H1 (cell line): ENCODE results near the gene CCDC178. TPM values are rescaled to one million over a fixed set of nuclear protein-coding genes. Genes with fewer than 3 reads are reported as not detected.

Experiments used
- CTCF ChIA-PET: fragments of 300-600 bp; sonication (Branson Sonifier 250); formaldehyde crosslinking; loops from one replicate; lab custom pipeline; 2021; ENCODE audit not compliant: partially characterized antibody; lab: Charles Lee
- POLR2A ChIA-PET: fragments of 300-600 bp; sonication (Branson Sonifier 250); formaldehyde crosslinking; loops from one replicate; lab custom pipeline; 2021; ENCODE audit warnings: inconsistent platforms; ENCODE audit not compliant: partially characterized antibody; lab: Charles Lee
- DNase-seq, 2 experiments: peaks; one replicate each; pipeline versions ENCODE4 v3.0.0 to v3.0.0-alpha.2; 2010 to 2022; ENCODE audit warnings: low spot score in 2 of 2, low read depth in 1 of 2, mixed read lengths in 1 of 2
- FAIRE-seq: peaks from 2 replicates; lab custom pipeline; 2011; peaks lifted over from hg19 to GRCh38; lab: Jason Lieb, UNC
- H2AFZ ChIP-seq: 2 replicates; pipeline ENCODE4 v1.8.1; 2012; ENCODE audit warnings: low read length, inconsistent platforms
- H2AK5ac ChIP-seq: 2 replicates; pipeline ENCODE4 v1.6.1; 2013; ENCODE audit warnings: low read depth, low read length
- H2BK120ac ChIP-seq: replicated peaks from 2 replicates; pipeline ENCODE3; 2013; ENCODE audit warnings: low read depth, low read length, inconsistent platforms
- H2BK12ac ChIP-seq: 2 replicates; pipeline ENCODE4 v1.6.1; 2013; ENCODE audit warnings: low read depth, low read length
- H2BK15ac ChIP-seq: 2 replicates; pipeline ENCODE4 v1.6.1; 2013; ENCODE audit warnings: low read length
- H2BK20ac ChIP-seq: 2 replicates; pipeline ENCODE4 v1.6.1; 2013; ENCODE audit warnings: low read length
- H2BK5ac ChIP-seq: 2 replicates; pipeline ENCODE4 v1.6.1; 2013; ENCODE audit warnings: low read depth, low read length
- H3K14ac ChIP-seq: 2 replicates; pipeline ENCODE4 v1.6.1; 2013; ENCODE audit warnings: inconsistent platforms; ENCODE audit not compliant: insufficient read length
- H3K18ac ChIP-seq: 2 replicates; pipeline ENCODE4 v1.6.1; 2013; ENCODE audit warnings: low read length; ENCODE audit errors: extremely low read depth
- H3K23ac ChIP-seq: 2 replicates; pipeline ENCODE4 v1.6.1; 2013; ENCODE audit warnings: inconsistent platforms; ENCODE audit not compliant: insufficient read length
- H3K23me2 ChIP-seq: 2 replicates; pipeline ENCODE4 v1.6.1; 2013; ENCODE audit warnings: low read depth, low read length
- H3K27ac ChIP-seq: 2 replicates; pipeline ENCODE4 v1.6.1; 2011; ENCODE audit warnings: low read depth, low read length, inconsistent platforms
- H3K27me3 ChIP-seq, 4 experiments: replicated peaks in 1 of 4; 1 replicate in 1 of 4; 2 replicates in 3 of 4; pipeline versions ENCODE4 v1.6.1 to v1.8.1; 2011 to 2013; ENCODE audit warnings: low read length in 3 of 4, mild to moderate bottlenecking in 3 of 4, inconsistent platforms in 2 of 4, mixed read lengths in 2 of 4, moderate library complexity in 1 of 4; ENCODE audit not compliant: control insufficient read depth in 3 of 4, insufficient read depth in 3 of 4; ENCODE audit errors: extremely low read depth in 1 of 4
- H3K36me3 ChIP-seq, 4 experiments: 2 replicates each; pipeline versions ENCODE4 v1.6.1 to v1.8.1; 2011 to 2013; ENCODE audit warnings: mild to moderate bottlenecking in 4 of 4, low read length in 3 of 4, moderate library complexity in 2 of 4, control low read depth in 1 of 4, inconsistent platforms in 1 of 4; ENCODE audit not compliant: insufficient read depth in 4 of 4, control insufficient read depth in 2 of 4
- H3K4ac ChIP-seq: replicated peaks from 2 replicates; pipeline ENCODE3; 2013; ENCODE audit warnings: low read length, low read depth, mixed read lengths, inconsistent platforms; ENCODE audit not compliant: insufficient read length
- H3K4me1 ChIP-seq, 4 experiments: replicated peaks in 1 of 4; 1 replicate in 1 of 4; 2 replicates in 3 of 4; pipeline versions ENCODE4 v1.6.1 to v1.8.1; 2011 to 2013; ENCODE audit warnings: low read length in 3 of 4, inconsistent platforms in 2 of 4, mixed read lengths in 1 of 4; ENCODE audit not compliant: insufficient read depth in 4 of 4, control insufficient read depth in 3 of 4
- H3K4me2 ChIP-seq, 2 experiments: 2 replicates each; pipeline versions ENCODE4 v1.6.1 to v1.8.1; 2011 to 2013; ENCODE audit warnings: low read depth in 2 of 2, low read length in 2 of 2, control low read depth in 1 of 2, inconsistent platforms in 1 of 2, mild to moderate bottlenecking in 1 of 2; ENCODE audit not compliant: insufficient read depth in 1 of 2
- H3K4me3 ChIP-seq, 4 experiments: fragments of 200-600, 300-600 bp in 1 of 4; sonication (generic), shearing (Covaris generic), sonication (Bioruptor Twin) in 1 of 4; 2 replicates each; pipeline versions ENCODE4 v1.5.1 to v1.8.1; 2011 to 2016; ENCODE audit warnings: low read length in 4 of 4, low read depth in 3 of 4, control low read depth in 2 of 4, inconsistent platforms in 2 of 4, mild to moderate bottlenecking in 2 of 4, mixed read lengths in 1 of 4, moderate library complexity in 1 of 4; ENCODE audit not compliant: insufficient read depth in 2 of 4; ENCODE audit errors: extremely low read depth in 1 of 4
- H3K56ac ChIP-seq: replicated peaks from 2 replicates; pipeline ENCODE3; 2013; ENCODE audit warnings: low read depth, mild to moderate bottlenecking, mixed read lengths, low read length, inconsistent platforms; ENCODE audit not compliant: insufficient read length
- H3K79me1 ChIP-seq: 2 replicates; pipeline ENCODE4 v1.6.1; 2013; ENCODE audit warnings: low read depth, low read length, control low read depth
- H3K79me2 ChIP-seq, 2 experiments: 2 replicates each; pipeline versions ENCODE4 v1.6.1 to v1.8.1; 2012 to 2013; ENCODE audit warnings: low read length in 2 of 2, mild to moderate bottlenecking in 2 of 2, inconsistent platforms in 1 of 2; ENCODE audit not compliant: insufficient read depth in 2 of 2, control insufficient read depth in 1 of 2
- H3K9ac ChIP-seq, 4 experiments: replicated peaks in 1 of 4; 1 replicate in 1 of 4; 2 replicates in 3 of 4; pipeline versions ENCODE4 v1.6.1 to v1.8.1; 2011 to 2013; ENCODE audit warnings: low read depth in 3 of 4, low read length in 3 of 4, control low read depth in 2 of 4, mild to moderate bottlenecking in 2 of 4, moderate library complexity in 2 of 4, inconsistent platforms in 1 of 4; ENCODE audit errors: extremely low read depth in 1 of 4
- H3K9me3 ChIP-seq, 2 experiments: 2 replicates each; pipeline versions ENCODE4 v1.6.1 to v1.8.1; 2012 to 2013; ENCODE audit warnings: mild to moderate bottlenecking in 2 of 2, moderate library complexity in 2 of 2, control low read depth in 1 of 2, inconsistent platforms in 1 of 2, low read depth in 1 of 2, low read length in 1 of 2, mixed read lengths in 1 of 2; ENCODE audit not compliant: insufficient read depth in 2 of 2
- H4K20me1 ChIP-seq, 2 experiments: replicated peaks in 1 of 2; 2 replicates each; pipeline versions ENCODE3 to v1.8.1; 2011 to 2013; ENCODE audit warnings: inconsistent platforms in 2 of 2, low read length in 2 of 2, mild to moderate bottlenecking in 1 of 2; ENCODE audit not compliant: insufficient read depth in 2 of 2, control insufficient read depth in 1 of 2
- H4K5ac ChIP-seq: 2 replicates; pipeline ENCODE4 v1.6.1; 2013; ENCODE audit warnings: low read length, low read depth, mixed read lengths, inconsistent platforms; ENCODE audit not compliant: insufficient read length
- H4K8ac ChIP-seq: 2 replicates; pipeline ENCODE4 v1.8.0; 2013; ENCODE audit warnings: mild to moderate bottlenecking, moderate library complexity, low read length, inconsistent platforms; ENCODE audit not compliant: insufficient read depth; ENCODE audit errors: extremely low read depth
- H4K91ac ChIP-seq: replicated peaks from 2 replicates; pipeline ENCODE3; 2013; ENCODE audit warnings: low read length, mixed read lengths, inconsistent platforms; ENCODE audit not compliant: insufficient read length
- CTCF ChIP-seq, 3 experiments: IDR thresholded peaks; 1 replicate in 2 of 3; 2 replicates in 1 of 3; pipeline versions ENCODE4 v1.5.1 to v1.6.1; 2011; ENCODE audit warnings: low read length in 3 of 3, mild to moderate bottlenecking in 3 of 3, inconsistent platforms in 2 of 3, low read depth in 1 of 3, moderate library complexity in 1 of 3; ENCODE audit not compliant: insufficient read depth in 1 of 3; ENCODE audit errors: control extremely low read depth in 1 of 3
- POU5F1 ChIP-seq: IDR thresholded peaks from 2 replicates; pipeline ENCODE4 v1.6.1; 2011; ENCODE audit warnings: low read depth, mild to moderate bottlenecking, low read length, moderate library complexity
- polyA plus RNA-seq, 7 experiments: library from polyadenylated mRNA; depleted of rRNA in 3 of 7; stranded (reverse) in 5 of 7; unstranded in 2 of 7; fragments of >200 nt in 5 of 7; fragments of 200-250 nt in 2 of 7; gene quantifications; 1 replicate in 5 of 7; 2 replicates in 1 of 7; 4 replicates in 1 of 7; pipeline versions ENCODE4 v1.2.1 to v1.2.3, GENCODE V29; 2011 to 2013; ENCODE audit warnings: missing spikeins in 2 of 7, mixed read lengths in 2 of 7
- total RNA-seq: library from RNA; stranded (reverse); fragmentation: NEBNext Ultra II Directional; extraction: Animal tissue kit (Norgen Biotek cat#: 25700); gene quantifications from 2 replicates; pipeline ENCODE4 v1.2.1, GENCODE V29; 2021

The CCDC178 gene
- total and polyA plus RNA-seq, 2 of the 8 experiments (the other 6 are each of a cell fraction or from before 2014, with no cell fraction given), result not detected

GRCh38 chr18:33404244-33404873 is 36.2 kb downstream of the CCDC178 start:
- no peak for FAIRE-seq
- no peak overlapping the region for H4K5ac ChIP-seq
- H3K36me3 ChIP-seq, result no peaks in the 10 kb centered on the region
- no peak overlapping the region for H4K8ac ChIP-seq
- no peak overlapping the region for H3K4me2 ChIP-seq
- no peak overlapping the region for H3K23ac ChIP-seq
- H4K20me1 ChIP-seq, result no peaks in the 10 kb centered on the region
- no peak overlapping the region for H3K27ac ChIP-seq
- no peak overlapping the region for H3K9ac ChIP-seq
- H3K4me3 ChIP-seq, result no peak overlapping the region
- no peak overlapping the region for H2AK5ac ChIP-seq
- no peak overlapping the region for H2BK5ac ChIP-seq
- H3K4me1 ChIP-seq, result no peaks in the 10 kb centered on the region
- H3K56ac ChIP-seq, result no peak overlapping the region
- no peak overlapping the region for H2BK120ac ChIP-seq
- H3K27me3 ChIP-seq, result no peaks in the 10 kb centered on the region
- CTCF ChIA-PET, result interaction anchor here (0.8 to 1.7 kb wide), 4 partner anchors 11 to 172 kb away, joined by 3 to 8 read pairs (median 3); no protein-coding TSS in a partner anchor
- no peak for DNase-seq
- no peaks in the 10 kb centered on the region for H3K79me1 ChIP-seq
- H3K79me2 ChIP-seq, result no peaks in the 10 kb centered on the region
- H2BK12ac ChIP-seq, result no peak overlapping the region
- H4K91ac ChIP-seq, result no peak overlapping the region
- no peaks in the 10 kb centered on the region for H3K9me3 ChIP-seq
- H2BK15ac ChIP-seq, result no peak overlapping the region
- TF ChIP-seq CTCF (IDR thresholded peaks at IDR 0.05; ENCODE audit: control extremely low read depth in 1 of 3, insufficient read depth in 1 of 3, low read depth in 1 of 3, low read length in 3 of 3) (peak in 1 of 3 experiments; percentile 20; a peak in 1 of 4 replicates), POU5F1 (no peak)
- TF ChIP-seq, all 59 proteins: peak for 1
- no peaks in the 10 kb centered on the region for H3K23me2 ChIP-seq
- no peak overlapping the region for H3K4ac ChIP-seq
- no peak overlapping the region for H3K18ac ChIP-seq
- no peak overlapping the region for H2AFZ ChIP-seq
- no peak overlapping the region for H3K14ac ChIP-seq
- H2BK20ac ChIP-seq, result no peak overlapping the region
- POLR2A ChIA-PET, result no interaction called here
